ENCODE data around the gene TBC1D17.

DNA sequence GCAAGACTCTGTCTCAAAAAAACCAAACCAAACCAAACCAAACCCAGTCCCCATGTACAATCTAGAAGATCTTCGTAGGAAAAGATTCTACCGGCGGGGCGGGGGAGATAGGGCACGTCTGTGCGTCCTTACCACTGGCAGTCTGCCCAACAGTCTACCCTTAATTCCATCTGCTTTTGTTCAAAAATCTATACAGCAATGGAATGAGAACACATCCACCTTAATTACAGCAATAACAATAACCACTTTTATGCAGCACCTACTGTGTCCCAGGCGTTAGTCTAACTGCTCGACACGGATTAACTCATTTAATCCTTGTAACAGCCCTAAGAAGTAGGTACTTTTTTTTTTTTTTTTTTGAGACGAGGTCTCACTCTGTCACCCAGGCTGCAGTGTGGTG lies 49.0 kb downstream of the TBC1D17 start:
- TF ChIP-seq CTCF (optimal IDR thresholded peaks at IDR 0.05 in 1 of 3, IDR thresholded peaks at IDR 0.05 in 1 of 3, conservative IDR thresholded peaks at IDR 0.05 in 1 of 3; ENCODE audit: extremely low read depth in 1 of 3, insufficient read depth in 2 of 3, low read length in 3 of 3) (no peak), EZH2 (IDR thresholded peaks at IDR 0.05; ENCODE audit: low read length) (no peak)
